ENCODE data around the gene SPHKAP.

SPHKAP gene

DNA sequence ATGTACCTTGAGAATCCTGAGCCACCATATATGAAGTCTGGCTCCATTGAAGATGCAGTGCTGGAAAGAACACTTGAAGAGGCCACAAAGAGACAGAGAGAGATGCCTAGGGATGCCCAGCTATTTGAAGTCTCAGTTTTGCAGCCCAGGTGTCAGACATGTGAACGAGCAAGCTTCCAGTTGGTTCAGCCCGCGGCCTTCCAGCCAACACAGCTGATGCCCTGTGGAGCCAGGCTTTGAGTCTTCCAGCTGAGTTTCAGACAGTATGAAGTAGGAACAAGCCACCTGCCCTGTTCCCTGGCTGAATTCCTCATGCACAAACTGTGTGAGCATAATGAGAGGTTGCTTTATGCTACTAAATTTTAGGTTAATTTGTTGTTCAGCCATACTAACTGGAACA lies 108.8 kb downstream of the SPHKAP start:
- Histone ChIP-seq H3K9ac (ENCODE audit: low read depth in 1 of 2, low read length in 2 of 2) (no peak overlapping the region), H3K4me1 (ENCODE audit: control insufficient read depth in 2 of 2, insufficient read depth in 2 of 2, low read length in 2 of 2) (no peaks in the 10 kb centered on the region), H3K27me3 (ENCODE audit: control insufficient read depth in 2 of 2, insufficient read depth in 2 of 2, low read length in 2 of 2) (no peaks in the 10 kb centered on the region), H3K9me3 (ENCODE audit: control insufficient read depth in 2 of 2, low read length in 2 of 2) (no peaks in the 10 kb centered on the region), H3K4me3 (ENCODE audit: low read length in 2 of 2) (no peak overlapping the region), H3K36me3 (ENCODE audit: control insufficient read depth in 2 of 2, insufficient read depth in 2 of 2, low read length in 2 of 2) (no peaks in the 10 kb centered on the region), H3K27ac (ENCODE audit: low read depth in 2 of 2, low read length in 2 of 2) (no peak overlapping the region)

DNA sequence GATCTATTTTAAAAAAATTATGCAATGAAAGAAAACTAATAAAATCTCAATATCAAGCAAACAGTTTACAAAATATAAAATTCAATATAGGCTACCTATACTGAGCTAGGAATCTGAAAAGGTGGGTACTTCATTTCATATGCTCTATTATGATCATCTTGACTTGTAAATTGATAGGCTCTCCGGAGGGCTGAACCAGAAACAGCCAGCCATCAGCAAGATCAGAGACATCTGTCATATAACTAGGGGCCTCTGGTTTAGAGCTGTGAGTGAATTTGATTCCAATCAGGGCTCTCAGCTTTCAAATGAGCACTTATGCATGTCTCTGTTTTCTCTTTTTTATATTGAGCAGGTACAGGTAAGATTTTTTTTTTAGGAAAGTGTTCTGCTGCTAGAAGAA lies 114.2 kb downstream of the SPHKAP start:
- no peaks in the 10 kb centered on the region for H3K27me3 ChIP-seq (ENCODE audit: control insufficient read depth in 2 of 2, insufficient read depth in 2 of 2, low read length in 2 of 2)
- no peak overlapping the region for H3K4me3 ChIP-seq (ENCODE audit: low read length in 2 of 2)

DNA sequence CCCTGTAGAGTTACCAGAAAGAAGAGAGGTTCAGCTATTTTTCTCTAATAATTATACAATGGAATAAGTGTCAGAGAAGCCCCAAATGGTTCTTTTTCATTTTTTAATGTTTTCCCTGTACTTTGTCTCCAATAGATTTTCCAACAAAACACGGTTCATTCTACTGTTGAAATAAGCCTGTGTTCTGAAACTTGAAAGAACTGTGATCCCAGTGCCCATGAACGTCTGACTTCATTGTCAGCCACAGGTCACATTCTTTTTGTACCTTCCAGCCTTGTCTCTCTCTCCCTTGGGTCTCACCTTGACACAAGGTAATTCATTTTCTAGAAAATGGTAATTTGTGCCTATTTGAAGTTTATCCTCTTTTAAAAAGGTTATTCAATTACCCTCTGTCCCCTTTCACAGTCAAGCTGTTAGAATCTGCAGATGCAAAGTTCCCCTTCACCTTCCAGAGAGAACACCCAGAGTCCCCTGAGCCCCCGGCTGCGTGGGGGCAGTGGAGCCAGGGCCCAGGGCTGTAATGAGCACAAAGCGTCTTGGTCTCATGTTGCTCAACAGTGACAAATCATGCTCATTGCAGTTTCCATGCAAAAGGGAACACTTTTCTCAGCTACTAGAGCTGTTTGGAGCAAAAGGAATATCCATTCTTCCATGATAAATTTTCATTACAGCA lies 115.2 kb downstream of the SPHKAP start:
- Histone ChIP-seq H3K9ac (ENCODE audit: low read depth in 1 of 2, low read length in 2 of 2) (no peak overlapping the region), H3K27ac (ENCODE audit: low read depth in 2 of 2, low read length in 2 of 2) (no peak overlapping the region), H3K27me3 (ENCODE audit: control insufficient read depth in 2 of 2, insufficient read depth in 2 of 2, low read length in 2 of 2) (no peaks in the 10 kb centered on the region), H3K9me3 (ENCODE audit: control insufficient read depth in 2 of 2, low read length in 2 of 2) (no peaks in the 10 kb centered on the region), H3K4me1 (ENCODE audit: control insufficient read depth in 2 of 2, insufficient read depth in 2 of 2, low read length in 2 of 2) (no peaks in the 10 kb centered on the region), H3K4me3 (ENCODE audit: low read length in 2 of 2) (no peak overlapping the region), H3K36me3 (ENCODE audit: control insufficient read depth in 2 of 2, insufficient read depth in 2 of 2, low read length in 2 of 2) (no peaks in the 10 kb centered on the region)

More for the DNA sequence above, 114.2 kb downstream of the SPHKAP start:
- Histone ChIP-seq H3K27ac (ENCODE audit: low read depth in 2 of 2, low read length in 2 of 2) (no peak overlapping the region), H3K9me3 (ENCODE audit: control insufficient read depth in 2 of 2, low read length in 2 of 2) (no peaks in the 10 kb centered on the region), H3K4me1 (ENCODE audit: control insufficient read depth in 2 of 2, insufficient read depth in 2 of 2, low read length in 2 of 2) (no peaks in the 10 kb centered on the region), H3K36me3 (ENCODE audit: control insufficient read depth in 2 of 2, insufficient read depth in 2 of 2, low read length in 2 of 2) (no peaks in the 10 kb centered on the region), H3K9ac (ENCODE audit: low read depth in 1 of 2, low read length in 2 of 2) (no peak overlapping the region)

DNA sequence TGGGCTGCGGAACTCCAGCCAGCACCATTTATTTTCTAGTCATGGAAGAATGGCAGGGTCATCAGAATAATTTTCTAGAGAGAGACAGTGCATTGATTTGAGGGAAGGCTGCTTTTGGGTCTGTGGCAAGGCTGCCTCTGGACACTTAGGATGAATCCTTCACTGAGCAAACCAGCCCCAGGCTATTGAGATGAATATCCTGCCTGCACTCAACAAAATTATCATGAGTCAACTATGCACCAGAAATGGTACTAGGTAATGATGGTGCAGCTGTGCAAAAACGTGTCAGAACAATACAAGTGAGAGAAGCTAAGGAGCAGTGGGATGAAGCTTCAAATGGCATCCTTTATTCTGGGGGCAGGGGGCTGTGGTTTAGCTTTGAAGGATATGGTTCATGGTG lies 115.8 kb downstream of the SPHKAP start:
- Histone ChIP-seq H3K9ac (ENCODE audit: low read depth in 1 of 2, low read length in 2 of 2) (no peak overlapping the region), H3K4me1 (ENCODE audit: control insufficient read depth in 2 of 2, insufficient read depth in 2 of 2, low read length in 2 of 2) (no peaks in the 10 kb centered on the region), H3K9me3 (ENCODE audit: control insufficient read depth in 2 of 2, low read length in 2 of 2) (no peaks in the 10 kb centered on the region), H3K4me3 (ENCODE audit: low read length in 2 of 2) (no peak overlapping the region), H3K27me3 (ENCODE audit: control insufficient read depth in 2 of 2, insufficient read depth in 2 of 2, low read length in 2 of 2) (no peaks in the 10 kb centered on the region), H3K36me3 (ENCODE audit: control insufficient read depth in 2 of 2, insufficient read depth in 2 of 2, low read length in 2 of 2) (no peaks in the 10 kb centered on the region), H3K27ac (ENCODE audit: low read depth in 2 of 2, low read length in 2 of 2) (no peak overlapping the region)

DNA sequence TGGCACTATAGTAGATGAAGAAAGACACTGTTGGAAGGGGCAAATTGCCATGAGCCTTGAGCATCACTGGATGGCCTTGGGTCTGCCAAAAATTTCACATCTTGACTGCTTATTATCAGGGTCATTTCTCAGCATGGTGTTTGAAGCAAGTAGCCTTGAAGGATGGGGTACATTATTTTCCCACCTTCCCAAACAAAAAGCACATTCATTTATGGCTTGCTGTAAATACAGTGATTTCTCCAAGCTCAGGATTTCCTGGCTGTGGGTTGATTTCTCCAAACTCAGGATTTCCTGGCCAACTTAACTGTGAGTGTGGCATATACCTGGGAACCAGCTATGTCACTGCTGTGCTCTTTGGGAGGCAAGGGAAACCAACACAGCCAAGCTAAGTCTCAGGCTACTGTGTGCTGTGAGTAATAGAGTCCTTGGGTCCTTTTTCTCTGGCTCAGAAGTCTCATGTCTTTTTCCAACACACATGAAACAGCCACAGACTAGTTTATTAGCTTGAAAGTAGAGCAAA lies 116.6 kb downstream of the SPHKAP start:
- Histone ChIP-seq H3K27ac (ENCODE audit: low read depth in 2 of 2, low read length in 2 of 2) (no peak overlapping the region), H3K36me3 (ENCODE audit: control insufficient read depth in 2 of 2, insufficient read depth in 2 of 2, low read length in 2 of 2) (no peaks in the 10 kb centered on the region), H3K4me1 (ENCODE audit: control insufficient read depth in 2 of 2, insufficient read depth in 2 of 2, low read length in 2 of 2) (no peaks in the 10 kb centered on the region), H3K9me3 (ENCODE audit: control insufficient read depth in 2 of 2, low read length in 2 of 2) (no peaks in the 10 kb centered on the region), H3K9ac (ENCODE audit: low read depth in 1 of 2, low read length in 2 of 2) (no peak overlapping the region), H3K27me3 (ENCODE audit: control insufficient read depth in 2 of 2, insufficient read depth in 2 of 2, low read length in 2 of 2) (no peaks in the 10 kb centered on the region), H3K4me3 (ENCODE audit: low read length in 2 of 2) (no peak overlapping the region)

DNA sequence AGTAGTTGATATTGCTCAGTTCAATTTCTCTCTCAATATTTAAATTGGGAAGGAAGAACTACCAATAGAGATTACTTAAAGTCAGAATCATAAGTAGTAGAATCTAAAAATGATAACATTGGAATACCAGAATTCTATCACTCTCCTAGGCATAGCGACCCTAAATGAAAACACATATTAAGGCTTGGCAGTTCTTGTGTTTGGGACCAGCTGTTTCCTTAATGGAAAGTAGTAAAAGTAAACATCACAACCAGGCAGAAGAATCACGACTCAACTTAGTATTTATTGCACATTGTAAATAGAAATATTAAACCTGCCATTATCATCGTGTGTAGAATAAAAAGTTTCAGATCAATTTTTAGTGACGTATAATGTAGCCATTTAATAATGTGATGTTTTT lies 117.5 kb downstream of the SPHKAP start:
- Histone ChIP-seq H3K4me1 (ENCODE audit: control insufficient read depth in 2 of 2, insufficient read depth in 2 of 2, low read length in 2 of 2) (no peaks in the 10 kb centered on the region), H3K27me3 (ENCODE audit: control insufficient read depth in 2 of 2, insufficient read depth in 2 of 2, low read length in 2 of 2) (no peaks in the 10 kb centered on the region), H3K36me3 (ENCODE audit: control insufficient read depth in 2 of 2, insufficient read depth in 2 of 2, low read length in 2 of 2) (no peaks in the 10 kb centered on the region), H3K27ac (ENCODE audit: low read depth in 2 of 2, low read length in 2 of 2) (no peak overlapping the region), H3K9me3 (ENCODE audit: control insufficient read depth in 2 of 2, low read length in 2 of 2) (no peaks in the 10 kb centered on the region), H3K4me3 (ENCODE audit: low read length in 2 of 2) (no peak overlapping the region), H3K9ac (ENCODE audit: low read depth in 1 of 2, low read length in 2 of 2) (no peak overlapping the region)

DNA sequence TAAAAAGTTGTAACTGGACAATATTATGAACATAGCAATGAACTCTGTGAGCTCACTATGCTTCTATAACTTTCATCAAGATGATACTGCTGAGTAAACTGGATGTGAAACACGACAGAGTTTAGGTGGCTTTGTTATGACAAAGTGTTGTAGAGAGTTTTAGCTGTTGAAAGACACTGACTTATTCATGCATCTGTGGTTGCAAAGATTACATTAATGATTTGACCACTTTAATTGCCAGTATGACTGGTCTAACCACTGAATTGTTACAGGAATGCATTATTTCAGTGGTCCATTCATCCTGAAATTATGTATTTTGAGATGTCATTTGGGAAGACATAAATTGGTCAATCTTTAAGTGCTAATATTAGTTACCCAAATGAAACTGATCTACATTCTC lies 117.9 kb downstream of the SPHKAP start:
- H3K4me3 ChIP-seq (ENCODE audit: low read length in 2 of 2) = no peak overlapping the region
- H3K9ac ChIP-seq (ENCODE audit: low read depth in 1 of 2, low read length in 2 of 2) = no peak overlapping the region

DNA sequence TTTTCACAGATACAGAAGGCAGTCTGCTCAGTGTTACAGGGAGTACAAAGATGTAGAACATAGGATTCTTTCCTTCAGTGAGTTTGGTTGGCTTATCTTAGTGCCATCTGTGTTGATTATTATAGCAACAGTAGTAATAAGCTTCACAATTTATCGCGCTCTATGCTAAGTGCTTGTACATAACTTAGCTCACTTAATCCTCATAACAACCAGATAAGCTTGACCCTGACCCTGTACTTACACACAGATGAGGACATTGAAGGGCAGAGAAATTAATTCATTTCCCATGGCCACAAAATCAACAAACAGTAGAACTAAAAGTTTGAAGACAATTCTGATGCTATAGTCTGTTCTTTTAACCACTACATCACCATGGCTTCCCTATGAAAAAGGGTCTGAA lies 121.8 kb downstream of the SPHKAP start:
- H3K9me3 ChIP-seq (ENCODE audit: control insufficient read depth in 2 of 2, low read length in 2 of 2) = no peaks in the 10 kb centered on the region
- no peak overlapping the region for H3K9ac ChIP-seq (ENCODE audit: low read depth in 1 of 2, low read length in 2 of 2)
- H3K4me3 ChIP-seq (ENCODE audit: low read length in 2 of 2) = no peak overlapping the region
- no peaks in the 10 kb centered on the region for H3K36me3 ChIP-seq (ENCODE audit: control insufficient read depth in 2 of 2, insufficient read depth in 2 of 2, low read length in 2 of 2)
- H3K27ac ChIP-seq (ENCODE audit: low read depth in 2 of 2, low read length in 2 of 2) = no peak overlapping the region
- H3K4me1 ChIP-seq (ENCODE audit: control insufficient read depth in 2 of 2, insufficient read depth in 2 of 2, low read length in 2 of 2) = no peaks in the 10 kb centered on the region
- H3K27me3 ChIP-seq (ENCODE audit: control insufficient read depth in 2 of 2, insufficient read depth in 2 of 2, low read length in 2 of 2) = no peaks in the 10 kb centered on the region

More for the DNA sequence above, 117.9 kb downstream of the SPHKAP start:
- no peaks in the 10 kb centered on the region for H3K27me3 ChIP-seq (ENCODE audit: control insufficient read depth in 2 of 2, insufficient read depth in 2 of 2, low read length in 2 of 2)
- no peak overlapping the region for H3K27ac ChIP-seq (ENCODE audit: low read depth in 2 of 2, low read length in 2 of 2)
- no peaks in the 10 kb centered on the region for H3K4me1 ChIP-seq (ENCODE audit: control insufficient read depth in 2 of 2, insufficient read depth in 2 of 2, low read length in 2 of 2)
- H3K36me3 ChIP-seq (ENCODE audit: control insufficient read depth in 2 of 2, insufficient read depth in 2 of 2, low read length in 2 of 2) = no peaks in the 10 kb centered on the region
- H3K9me3 ChIP-seq (ENCODE audit: control insufficient read depth in 2 of 2, low read length in 2 of 2) = no peaks in the 10 kb centered on the region

DNA sequence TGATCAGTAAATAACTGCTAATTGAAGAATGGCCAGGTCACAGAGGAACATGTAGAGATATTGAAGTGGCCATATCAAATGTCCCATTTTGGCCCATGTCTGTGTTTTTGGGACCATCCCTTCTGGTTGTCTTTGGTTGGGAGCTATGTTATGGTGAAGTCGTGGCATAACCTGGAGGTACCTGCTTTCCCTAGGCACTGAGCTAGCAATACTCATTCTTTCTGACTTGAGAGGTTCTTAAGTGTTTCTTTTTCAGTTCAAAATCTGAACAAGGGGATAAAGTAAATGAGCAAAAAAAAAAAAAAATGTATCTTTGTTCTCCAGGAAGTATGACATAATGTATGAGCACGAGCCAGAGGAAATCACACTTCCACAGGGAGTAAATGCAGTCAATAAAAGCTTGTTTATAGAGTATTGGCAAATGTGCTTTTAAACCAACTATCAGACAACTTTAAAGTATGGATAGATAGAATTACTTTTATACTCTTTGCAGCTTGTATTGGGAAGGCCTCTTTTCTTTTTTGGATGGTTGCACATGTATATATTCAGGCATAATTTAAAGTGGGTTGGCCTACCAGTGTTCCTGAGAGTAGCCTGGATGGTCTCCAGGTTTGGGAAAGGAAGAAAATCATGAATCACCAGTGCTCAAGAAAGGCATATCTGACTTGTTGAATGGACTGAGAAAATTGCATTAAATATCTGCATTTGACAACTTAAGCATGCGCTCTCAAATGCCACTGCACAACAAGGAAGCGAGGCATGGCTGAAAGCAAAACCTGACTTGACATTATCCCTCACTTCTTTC lies 125.0 kb downstream of the SPHKAP start:
- Histone ChIP-seq H3K27ac (ENCODE audit: low read depth in 2 of 2, low read length in 2 of 2) (no peak overlapping the region), H3K9me3 (ENCODE audit: control insufficient read depth in 2 of 2, low read length in 2 of 2) (no peaks in the 10 kb centered on the region), H3K27me3 (ENCODE audit: control insufficient read depth in 2 of 2, insufficient read depth in 2 of 2, low read length in 2 of 2) (no peaks in the 10 kb centered on the region), H3K4me1 (ENCODE audit: control insufficient read depth in 2 of 2, insufficient read depth in 2 of 2, low read length in 2 of 2) (no peaks in the 10 kb centered on the region), H3K4me3 (ENCODE audit: low read length in 2 of 2) (no peak overlapping the region), H3K36me3 (ENCODE audit: control insufficient read depth in 2 of 2, insufficient read depth in 2 of 2, low read length in 2 of 2) (no peaks in the 10 kb centered on the region), H3K9ac (ENCODE audit: low read depth in 1 of 2, low read length in 2 of 2) (no peak overlapping the region)

DNA sequence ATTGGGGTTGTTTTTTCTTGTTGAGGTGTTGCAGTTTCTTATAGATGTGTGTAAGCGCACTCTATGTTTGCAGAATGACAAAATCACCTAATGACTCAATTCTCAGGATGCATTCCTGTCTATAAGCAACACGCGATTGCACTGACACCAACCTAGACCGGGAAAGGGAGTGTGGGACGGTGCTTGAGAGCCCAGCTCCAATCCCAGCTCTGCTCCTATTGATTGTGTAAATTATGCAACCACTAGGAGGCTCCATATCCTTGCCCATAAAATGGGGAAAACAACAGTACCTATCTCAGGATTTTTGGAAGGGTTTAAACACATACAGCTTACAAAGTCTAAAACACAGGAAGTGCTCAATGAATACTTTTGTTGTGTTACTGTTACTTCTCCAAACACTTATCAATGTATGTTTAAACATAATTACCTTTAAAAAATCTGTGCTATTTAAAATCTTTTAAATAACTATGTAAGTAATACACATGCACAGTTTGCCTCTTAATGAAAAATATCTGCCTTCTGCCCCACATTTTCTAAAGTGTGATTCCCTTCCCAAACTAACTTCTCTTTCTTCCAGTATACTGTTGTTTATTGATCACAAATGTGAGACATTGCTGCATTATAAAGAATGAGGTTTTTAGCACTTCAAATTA lies 132.5 kb downstream of the SPHKAP start:
- H3K4me3 ChIP-seq (ENCODE audit: low read length in 2 of 2) = no peak overlapping the region
- H3K27me3 ChIP-seq (ENCODE audit: control insufficient read depth in 2 of 2, insufficient read depth in 2 of 2, low read length in 2 of 2) = no peaks in the 10 kb centered on the region
- no peaks in the 10 kb centered on the region for H3K36me3 ChIP-seq (ENCODE audit: control insufficient read depth in 2 of 2, insufficient read depth in 2 of 2, low read length in 2 of 2)
- H3K27ac ChIP-seq (ENCODE audit: low read depth in 2 of 2, low read length in 2 of 2) = no peak overlapping the region
- H3K4me1 ChIP-seq (ENCODE audit: control insufficient read depth in 2 of 2, insufficient read depth in 2 of 2, low read length in 2 of 2) = no peaks in the 10 kb centered on the region
- H3K9me3 ChIP-seq (ENCODE audit: control insufficient read depth in 2 of 2, low read length in 2 of 2) = no peaks in the 10 kb centered on the region
- H3K9ac ChIP-seq (ENCODE audit: low read depth in 1 of 2, low read length in 2 of 2) = no peak overlapping the region
